DOHH2 (cell line): ENCODE measurements around the gene CRADD.

ENCODE experiments used
- EZH2phosphoT487 ChIP-seq: fragments of 200-600 bp; sonication (generic); IDR thresholded peaks from 2 replicates; pipeline ENCODE4 v1.6.1; 2017; ENCODE audit warnings: borderline replicate concordance, mild to moderate bottlenecking, antibody characterized with exemption, low read length, moderate library complexity, mixed read lengths
- TF ChIP-seq, protein P1 (sequence below): fragments of 200-600 bp; sonication (generic); IDR thresholded peaks from one replicate; pipeline ENCODE4 v1.5.1; 2014; ENCODE audit warnings: antibody characterized with exemption, mild to moderate bottlenecking, low read depth, low read length; ENCODE audit not compliant: poor library complexity, severe bottlenecking

DNA sequence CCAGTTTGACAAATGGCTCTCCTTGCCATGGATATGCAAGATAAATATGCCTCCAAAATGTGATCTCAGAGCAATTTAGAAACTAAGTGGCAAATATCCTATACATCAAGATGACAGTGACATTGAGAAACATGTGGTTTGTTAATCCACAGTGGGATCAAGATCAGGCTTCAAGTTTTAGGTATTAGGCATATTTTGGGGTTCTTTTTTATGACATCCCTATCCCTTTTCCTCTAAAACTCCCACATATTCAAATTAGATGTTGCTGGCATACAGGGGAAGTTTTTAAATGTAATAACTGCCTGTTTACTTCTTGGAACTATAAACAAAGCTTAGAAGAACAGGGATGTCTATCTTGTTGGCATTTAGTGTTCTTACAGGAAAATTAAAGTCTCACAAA is 179.4 kb downstream of the CRADD start:
- TF ChIP-seq, protein P1, sequence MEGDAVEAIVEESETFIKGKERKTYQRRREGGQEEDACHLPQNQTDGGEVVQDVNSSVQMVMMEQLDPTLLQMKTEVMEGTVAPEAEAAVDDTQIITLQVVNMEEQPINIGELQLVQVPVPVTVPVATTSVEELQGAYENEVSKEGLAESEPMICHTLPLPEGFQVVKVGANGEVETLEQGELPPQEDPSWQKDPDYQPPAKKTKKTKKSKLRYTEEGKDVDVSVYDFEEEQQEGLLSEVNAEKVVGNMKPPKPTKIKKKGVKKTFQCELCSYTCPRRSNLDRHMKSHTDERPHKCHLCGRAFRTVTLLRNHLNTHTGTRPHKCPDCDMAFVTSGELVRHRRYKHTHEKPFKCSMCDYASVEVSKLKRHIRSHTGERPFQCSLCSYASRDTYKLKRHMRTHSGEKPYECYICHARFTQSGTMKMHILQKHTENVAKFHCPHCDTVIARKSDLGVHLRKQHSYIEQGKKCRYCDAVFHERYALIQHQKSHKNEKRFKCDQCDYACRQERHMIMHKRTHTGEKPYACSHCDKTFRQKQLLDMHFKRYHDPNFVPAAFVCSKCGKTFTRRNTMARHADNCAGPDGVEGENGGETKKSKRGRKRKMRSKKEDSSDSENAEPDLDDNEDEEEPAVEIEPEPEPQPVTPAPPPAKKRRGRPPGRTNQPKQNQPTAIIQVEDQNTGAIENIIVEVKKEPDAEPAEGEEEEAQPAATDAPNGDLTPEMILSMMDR = no peak
- TF ChIP-seq EZH2phosphoT487 = no peak
